Astrocyte of the spinal cord (primary cell): ENCODE measurements around the gene LIF.
A peak's percentile ranks its signal among the peaks of the same experiment; 100 is the strongest.

Source experiments
- DNase-seq: peaks from one replicate; pipeline ENCODE4 v3.0.0; 2011; ENCODE audit warnings: low read depth, low spot score
- H3K4me3 ChIP-seq: 2 replicates; pipeline ENCODE4 v1.5.1; 2011; ENCODE audit warnings: low read depth, mild to moderate bottlenecking, low read length, moderate library complexity
- CTCF ChIP-seq: IDR thresholded peaks from 2 replicates; pipeline ENCODE4 v1.5.1; 2012; ENCODE audit warnings: low read depth, mild to moderate bottlenecking, low read length, inconsistent platforms
- in situ Hi-C: cut with HindIII; loops from 2 replicates; pipeline ENCODE4 v1.10.0; 2017; ENCODE audit warnings: low sequenced_read_pairs

LIF gene

GRCh38 chr22:30284666-30285065 is 38.1 kb upstream of the LIF start:
- no peak for DNase-seq
- no peak for TF ChIP-seq CTCF
- in situ Hi-C loops, result no loop called here
- no peak overlapping the region for H3K4me3 ChIP-seq

- H3K4me3 ChIP-seq, result no peak overlapping the region
- no peak for TF ChIP-seq CTCF
- in situ Hi-C loops, result no loop called here
- no peak for DNase-seq
Observed at GRCh38 chr22:30284172-30284571, 37.6 kb upstream of the LIF start.

DNA sequence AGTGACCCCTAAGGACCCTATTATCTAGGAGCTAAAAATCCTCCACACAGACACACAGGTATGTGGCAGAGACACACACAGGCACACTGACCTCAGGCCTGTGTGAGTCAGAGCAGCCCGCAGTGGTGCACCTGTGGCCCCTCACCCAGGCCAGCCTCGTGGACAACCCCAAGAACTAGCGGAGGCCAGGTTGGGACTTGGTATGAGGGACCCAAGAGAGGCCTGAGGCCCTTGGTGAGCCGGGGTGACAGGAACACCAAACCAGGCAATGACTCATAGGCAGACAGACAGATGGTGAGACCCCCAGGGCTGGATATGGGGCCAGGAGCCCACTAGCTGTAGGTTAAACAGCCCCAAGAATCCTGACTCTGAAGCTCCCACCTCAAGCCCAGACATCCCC is 36.8 kb upstream of the LIF start:
- no peak for TF ChIP-seq CTCF
- in situ Hi-C loops, result no loop called here
- no peak overlapping the region for H3K4me3 ChIP-seq
- no peak for DNase-seq

- in situ Hi-C loops, result no loop called here
- DNase-seq, result no peak
- no peak for TF ChIP-seq CTCF
- H3K4me3 ChIP-seq, result no peak overlapping the region
Observed at GRCh38 chr22:30282616-30283046, 36.1 kb upstream of the LIF start.

DNA sequence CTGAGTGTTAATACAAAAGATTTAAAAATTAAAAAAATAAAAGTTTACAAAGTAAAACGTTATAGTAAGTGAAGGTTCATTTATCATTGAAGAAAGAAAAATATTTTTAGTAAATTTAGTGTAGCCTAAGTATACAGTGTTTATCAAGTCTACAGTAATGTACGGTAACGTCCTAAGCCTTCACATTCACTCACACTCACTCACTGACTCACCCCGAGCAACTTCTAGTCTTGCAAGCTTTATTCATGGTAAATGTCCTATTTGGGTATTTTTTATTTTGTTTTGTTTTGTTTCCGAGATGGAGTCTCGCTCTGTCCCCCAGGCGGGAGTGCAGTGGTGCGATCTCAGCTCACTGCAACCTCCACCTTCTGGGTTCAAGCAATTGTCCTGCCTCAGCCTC is 33.9 kb upstream of the LIF start:
- no peak overlapping the region for H3K4me3 ChIP-seq
- in situ Hi-C loops, result no loop called here
- TF ChIP-seq CTCF, result no peak
- peak; percentile 31 for DNase-seq

DNA sequence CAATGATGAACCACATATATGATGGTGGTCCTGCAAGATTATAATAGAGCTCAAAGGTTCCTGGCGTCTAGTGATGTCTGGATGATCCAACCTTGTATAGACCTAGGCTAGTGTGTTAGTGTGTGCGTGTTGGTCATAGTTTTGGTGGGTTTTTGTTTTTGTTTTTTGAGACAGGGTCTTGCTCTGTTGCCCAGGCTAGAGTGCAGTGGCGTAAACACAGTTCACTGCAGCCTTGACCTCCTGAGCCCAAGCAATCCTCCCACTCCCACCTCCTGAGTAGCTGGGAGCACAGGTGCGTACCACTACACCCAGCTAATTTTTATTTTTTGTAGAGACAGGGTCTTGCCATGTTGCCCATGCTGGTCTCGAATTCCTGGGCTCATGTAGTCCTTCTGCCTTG is 33.4 kb upstream of the LIF start:
- in situ Hi-C loops, result no loop called here
- TF ChIP-seq CTCF, result no peak
- no peak overlapping the region for H3K4me3 ChIP-seq
- DNase-seq, result no peak
